ENCODE results near the gene TMEM266.

Gene TMEM266

GRCh38 chr15:76056931-76057330 is 2.9 kb upstream of the TMEM266 start:
- no peaks in the 10 kb centered on the region for H3K27me3 ChIP-seq (replicated peaks; ENCODE audit: control insufficient read depth, insufficient read depth, low read length)
- DNase-seq (ENCODE audit: extremely low read depth, insufficient read length): peak; percentile 67
- no peak for TF ChIP-seq CTCF (IDR thresholded peaks at IDR 0.05; ENCODE audit: insufficient read depth, low read length, poor library complexity, severe bottlenecking)
- H3K4me3 ChIP-seq (replicated peaks; ENCODE audit: low read depth, low read length): peak overlapping the region; percentile 50
- H3K36me3 ChIP-seq (ENCODE audit: control insufficient read depth, insufficient read depth, low read length): no peaks in the 10 kb centered on the region

- Histone ChIP-seq H3K27me3 (replicated peaks; ENCODE audit: control insufficient read depth, insufficient read depth, low read length) (no peaks in the 10 kb centered on the region), H3K4me3 (replicated peaks; ENCODE audit: low read depth, low read length) (peak overlapping the region; percentile 50), H3K36me3 (ENCODE audit: control insufficient read depth, insufficient read depth, low read length) (no peaks in the 10 kb centered on the region)
- TF ChIP-seq CTCF (IDR thresholded peaks at IDR 0.05; ENCODE audit: insufficient read depth, low read length, poor library complexity, severe bottlenecking): peak; percentile 71
- DNase-seq (ENCODE audit: extremely low read depth, insufficient read length): no peak
These were observed 2.3 kb upstream of the TMEM266 start for GRCh38 chr15:76057332-76058000.

- TF ChIP-seq CTCF (IDR thresholded peaks at IDR 0.05; ENCODE audit: insufficient read depth, low read length, poor library complexity, severe bottlenecking): peak; percentile 49
- H3K27me3 ChIP-seq (replicated peaks; ENCODE audit: control insufficient read depth, insufficient read depth, low read length): no peaks in the 10 kb centered on the region
- peak; percentile 38 for DNase-seq (ENCODE audit: extremely low read depth, insufficient read length)
- H3K4me3 ChIP-seq (replicated peaks; ENCODE audit: low read depth, low read length): peak overlapping the region; percentile 72
- H3K36me3 ChIP-seq (ENCODE audit: control insufficient read depth, insufficient read depth, low read length): no peaks in the 10 kb centered on the region
These were observed 968 bp upstream of the TMEM266 start for GRCh38 chr15:76058714-76059319.

- no peaks in the 10 kb centered on the region for H3K27me3 ChIP-seq (replicated peaks; ENCODE audit: control insufficient read depth, insufficient read depth, low read length)
- peak overlapping the region; percentile 75 for H3K4me3 ChIP-seq (replicated peaks; ENCODE audit: low read depth, low read length)
- TF ChIP-seq CTCF (IDR thresholded peaks at IDR 0.05; ENCODE audit: insufficient read depth, low read length, poor library complexity, severe bottlenecking): no peak
- H3K36me3 ChIP-seq (ENCODE audit: control insufficient read depth, insufficient read depth, low read length): no peaks in the 10 kb centered on the region
- DNase-seq (ENCODE audit: extremely low read depth, insufficient read length): peak; percentile 67
These were observed 569 bp downstream of the TMEM266 start for GRCh38 chr15:76060118-76060989.

- no peaks in the 10 kb centered on the region for H3K27me3 ChIP-seq (replicated peaks; ENCODE audit: control insufficient read depth, insufficient read depth, low read length)
- no peaks in the 10 kb centered on the region for H3K36me3 ChIP-seq (ENCODE audit: control insufficient read depth, insufficient read depth, low read length)
- no peak for DNase-seq (ENCODE audit: extremely low read depth, insufficient read length)
- H3K4me3 ChIP-seq (replicated peaks; ENCODE audit: low read depth, low read length): no peak overlapping the region
- TF ChIP-seq CTCF (IDR thresholded peaks at IDR 0.05; ENCODE audit: insufficient read depth, low read length, poor library complexity, severe bottlenecking): no peak
These were observed 1.9 kb downstream of the TMEM266 start for GRCh38 chr15:76061700-76062099.
